SK-N-SH (cell line): Measurements from ENCODE around the gene TMEM143.

Experiments
- CTCF ChIP-seq: fragments of 200-600 bp; sonication (generic); IDR thresholded peaks from 2 replicates; pipeline ENCODE4 v1.6.1; 2017; ENCODE audit warnings: antibody characterized with exemption, mild to moderate bottlenecking, moderate library complexity
- GATA2 ChIP-seq: sonication (generic); formaldehyde crosslinking; IDR thresholded peaks from 2 replicates; pipeline ENCODE4 v1.5.0; 2020; ENCODE audit warnings: mild to moderate bottlenecking, missing genetic modification reagents
- MXI1 ChIP-seq: IDR thresholded peaks from 2 replicates; pipeline ENCODE4 v1.6.1; 2012; ENCODE audit warnings: mild to moderate bottlenecking, low read depth, low read length, improper control_type of control experiment
- POLR2AphosphoS5 ChIP-seq: IDR thresholded peaks from 2 replicates; pipeline ENCODE4 v1.6.1; 2012; ENCODE audit warnings: low read depth, low read length
- REST ChIP-seq: IDR thresholded peaks from 2 replicates; pipeline ENCODE4 v1.6.1; 2012; ENCODE audit warnings: mild to moderate bottlenecking, low read depth, low read length, moderate library complexity
- RXRA ChIP-seq: IDR thresholded peaks from 2 replicates; pipeline ENCODE4 v1.4.0; 2012; ENCODE audit warnings: low read depth, mild to moderate bottlenecking, borderline replicate concordance
- TAF1 ChIP-seq: IDR thresholded peaks from 2 replicates; pipeline ENCODE4 v1.6.1; 2012; ENCODE audit warnings: low read depth, mild to moderate bottlenecking, low read length, moderate library complexity, borderline replicate concordance
- TEAD4 ChIP-seq: IDR thresholded peaks from 2 replicates; pipeline ENCODE4 v1.4.0; 2012; ENCODE audit warnings: mild to moderate bottlenecking, borderline replicate concordance; ENCODE audit not compliant: insufficient read depth
- TF ChIP-seq, protein P1 (sequence below): IDR thresholded peaks from 2 replicates; pipeline ENCODE4 v1.4.0; 2012; ENCODE audit warnings: low read depth

DNA sequence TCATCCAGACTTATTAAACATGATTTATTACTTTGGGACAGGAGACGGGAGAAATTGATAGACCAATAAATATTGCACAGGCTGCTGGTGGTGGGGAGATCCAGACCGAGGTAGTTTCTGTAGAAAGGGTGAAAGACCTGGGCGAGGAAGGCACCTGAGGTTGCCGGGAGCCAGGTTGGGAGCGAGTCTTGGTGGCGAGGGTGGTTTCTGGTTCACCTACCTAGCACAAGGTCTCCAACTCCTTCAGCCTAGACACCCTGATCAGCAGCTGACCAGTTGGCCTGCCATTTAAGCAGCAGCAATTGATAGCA lies 31.4 kb downstream of the TMEM143 start:
- TF ChIP-seq CTCF (no peak), TAF1 (no peak), REST (no peak), TEAD4 (no peak), MXI1 (no peak), POLR2AphosphoS5 (no peak), GATA2 (CRISPR knock-in tag) (no peak), RXRA (no peak)
- TF ChIP-seq, protein P1, sequence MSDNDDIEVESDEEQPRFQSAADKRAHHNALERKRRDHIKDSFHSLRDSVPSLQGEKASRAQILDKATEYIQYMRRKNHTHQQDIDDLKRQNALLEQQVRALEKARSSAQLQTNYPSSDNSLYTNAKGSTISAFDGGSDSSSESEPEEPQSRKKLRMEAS, result no peak
